Liver (tissue), 3 donors: ENCODE data around the gene MYO3B.

Experiments used
- GABPA ChIP-seq, 2 donors: IDR thresholded peaks in 1 of 2; conservative IDR thresholded peaks in 1 of 2; 2 replicates each; pipeline ENCODE4 v1.6.1; 2016; ENCODE audit warnings: antibody characterized with exemption in 2 of 2, mild to moderate bottlenecking in 1 of 2, moderate library complexity in 1 of 2
- TF ChIP-seq, protein P1 (sequence below): fragments of 150-350 bp; IDR thresholded peaks from 2 replicates; pipeline ENCODE4 v1.5.1; 2017; ENCODE audit warnings: improper control_type of control experiment, low read depth, low read length; ENCODE audit not compliant: missing input control
- TF ChIP-seq, protein P2 (sequence below): IDR thresholded peaks from 2 replicates; pipeline ENCODE4 v1.6.1; 2016; ENCODE audit warnings: antibody characterized with exemption
- donor health status: healthy.
- donor health status: healthy.

DNA sequence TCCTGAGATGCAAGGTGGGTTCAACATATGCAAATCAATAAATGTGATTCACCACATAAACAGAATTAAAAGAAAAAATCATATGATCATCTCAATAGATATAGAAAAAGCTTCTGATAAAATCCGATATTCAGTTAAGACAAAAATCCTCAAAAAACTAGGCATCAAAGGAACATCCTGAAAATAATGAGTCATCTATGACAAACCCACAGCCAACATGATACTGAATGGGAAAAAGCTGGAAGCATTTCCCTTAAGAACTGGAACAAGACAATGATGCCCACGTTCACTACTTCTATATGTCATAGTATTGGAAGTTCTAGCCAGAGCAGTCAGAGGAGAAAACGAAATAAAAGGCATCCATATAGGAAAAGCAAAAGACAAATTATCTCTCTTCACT lies 80.4 kb downstream of the MYO3B start:
- TF ChIP-seq, protein P1, sequence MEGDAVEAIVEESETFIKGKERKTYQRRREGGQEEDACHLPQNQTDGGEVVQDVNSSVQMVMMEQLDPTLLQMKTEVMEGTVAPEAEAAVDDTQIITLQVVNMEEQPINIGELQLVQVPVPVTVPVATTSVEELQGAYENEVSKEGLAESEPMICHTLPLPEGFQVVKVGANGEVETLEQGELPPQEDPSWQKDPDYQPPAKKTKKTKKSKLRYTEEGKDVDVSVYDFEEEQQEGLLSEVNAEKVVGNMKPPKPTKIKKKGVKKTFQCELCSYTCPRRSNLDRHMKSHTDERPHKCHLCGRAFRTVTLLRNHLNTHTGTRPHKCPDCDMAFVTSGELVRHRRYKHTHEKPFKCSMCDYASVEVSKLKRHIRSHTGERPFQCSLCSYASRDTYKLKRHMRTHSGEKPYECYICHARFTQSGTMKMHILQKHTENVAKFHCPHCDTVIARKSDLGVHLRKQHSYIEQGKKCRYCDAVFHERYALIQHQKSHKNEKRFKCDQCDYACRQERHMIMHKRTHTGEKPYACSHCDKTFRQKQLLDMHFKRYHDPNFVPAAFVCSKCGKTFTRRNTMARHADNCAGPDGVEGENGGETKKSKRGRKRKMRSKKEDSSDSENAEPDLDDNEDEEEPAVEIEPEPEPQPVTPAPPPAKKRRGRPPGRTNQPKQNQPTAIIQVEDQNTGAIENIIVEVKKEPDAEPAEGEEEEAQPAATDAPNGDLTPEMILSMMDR = no peak
- TF ChIP-seq GABPA (IDR thresholded peaks at IDR 0.05 in 1 of 2, conservative IDR thresholded peaks at IDR 0.05 in 1 of 2) = no peak
- TF ChIP-seq, protein P2, sequence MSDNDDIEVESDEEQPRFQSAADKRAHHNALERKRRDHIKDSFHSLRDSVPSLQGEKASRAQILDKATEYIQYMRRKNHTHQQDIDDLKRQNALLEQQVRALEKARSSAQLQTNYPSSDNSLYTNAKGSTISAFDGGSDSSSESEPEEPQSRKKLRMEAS = no peak
